ENCODE results near the gene GABRB3.

DNA sequence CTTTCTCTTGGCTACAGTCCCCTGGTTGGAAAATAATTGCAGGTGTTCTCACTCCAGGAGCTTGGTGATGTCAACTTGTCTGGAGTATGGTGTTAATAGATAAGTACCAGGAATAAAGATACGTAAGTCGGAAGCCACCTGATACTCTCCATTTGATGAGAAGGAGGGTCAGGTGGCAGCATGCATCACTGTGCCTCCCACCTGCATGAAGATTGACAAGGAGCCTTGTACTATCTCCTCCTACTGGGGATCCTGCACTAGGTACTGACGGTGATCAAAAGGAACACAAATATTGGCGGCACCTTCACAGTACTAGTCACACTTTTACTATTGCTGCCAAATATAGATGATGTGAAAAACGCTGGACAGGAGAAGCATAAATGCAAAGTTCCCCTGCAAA, 32.6 kb upstream of the GABRB3 start:
- TF ChIP-seq, protein P1, sequence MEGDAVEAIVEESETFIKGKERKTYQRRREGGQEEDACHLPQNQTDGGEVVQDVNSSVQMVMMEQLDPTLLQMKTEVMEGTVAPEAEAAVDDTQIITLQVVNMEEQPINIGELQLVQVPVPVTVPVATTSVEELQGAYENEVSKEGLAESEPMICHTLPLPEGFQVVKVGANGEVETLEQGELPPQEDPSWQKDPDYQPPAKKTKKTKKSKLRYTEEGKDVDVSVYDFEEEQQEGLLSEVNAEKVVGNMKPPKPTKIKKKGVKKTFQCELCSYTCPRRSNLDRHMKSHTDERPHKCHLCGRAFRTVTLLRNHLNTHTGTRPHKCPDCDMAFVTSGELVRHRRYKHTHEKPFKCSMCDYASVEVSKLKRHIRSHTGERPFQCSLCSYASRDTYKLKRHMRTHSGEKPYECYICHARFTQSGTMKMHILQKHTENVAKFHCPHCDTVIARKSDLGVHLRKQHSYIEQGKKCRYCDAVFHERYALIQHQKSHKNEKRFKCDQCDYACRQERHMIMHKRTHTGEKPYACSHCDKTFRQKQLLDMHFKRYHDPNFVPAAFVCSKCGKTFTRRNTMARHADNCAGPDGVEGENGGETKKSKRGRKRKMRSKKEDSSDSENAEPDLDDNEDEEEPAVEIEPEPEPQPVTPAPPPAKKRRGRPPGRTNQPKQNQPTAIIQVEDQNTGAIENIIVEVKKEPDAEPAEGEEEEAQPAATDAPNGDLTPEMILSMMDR (IDR thresholded peaks at IDR 0.05; ENCODE audit: low read depth, low read length, missing input control): no peak
- TF ChIP-seq NR2F2 (IDR thresholded peaks at IDR 0.05): no peak
- no peak for TF ChIP-seq YY1 (IDR thresholded peaks at IDR 0.05)
- TF ChIP-seq, protein P2, sequence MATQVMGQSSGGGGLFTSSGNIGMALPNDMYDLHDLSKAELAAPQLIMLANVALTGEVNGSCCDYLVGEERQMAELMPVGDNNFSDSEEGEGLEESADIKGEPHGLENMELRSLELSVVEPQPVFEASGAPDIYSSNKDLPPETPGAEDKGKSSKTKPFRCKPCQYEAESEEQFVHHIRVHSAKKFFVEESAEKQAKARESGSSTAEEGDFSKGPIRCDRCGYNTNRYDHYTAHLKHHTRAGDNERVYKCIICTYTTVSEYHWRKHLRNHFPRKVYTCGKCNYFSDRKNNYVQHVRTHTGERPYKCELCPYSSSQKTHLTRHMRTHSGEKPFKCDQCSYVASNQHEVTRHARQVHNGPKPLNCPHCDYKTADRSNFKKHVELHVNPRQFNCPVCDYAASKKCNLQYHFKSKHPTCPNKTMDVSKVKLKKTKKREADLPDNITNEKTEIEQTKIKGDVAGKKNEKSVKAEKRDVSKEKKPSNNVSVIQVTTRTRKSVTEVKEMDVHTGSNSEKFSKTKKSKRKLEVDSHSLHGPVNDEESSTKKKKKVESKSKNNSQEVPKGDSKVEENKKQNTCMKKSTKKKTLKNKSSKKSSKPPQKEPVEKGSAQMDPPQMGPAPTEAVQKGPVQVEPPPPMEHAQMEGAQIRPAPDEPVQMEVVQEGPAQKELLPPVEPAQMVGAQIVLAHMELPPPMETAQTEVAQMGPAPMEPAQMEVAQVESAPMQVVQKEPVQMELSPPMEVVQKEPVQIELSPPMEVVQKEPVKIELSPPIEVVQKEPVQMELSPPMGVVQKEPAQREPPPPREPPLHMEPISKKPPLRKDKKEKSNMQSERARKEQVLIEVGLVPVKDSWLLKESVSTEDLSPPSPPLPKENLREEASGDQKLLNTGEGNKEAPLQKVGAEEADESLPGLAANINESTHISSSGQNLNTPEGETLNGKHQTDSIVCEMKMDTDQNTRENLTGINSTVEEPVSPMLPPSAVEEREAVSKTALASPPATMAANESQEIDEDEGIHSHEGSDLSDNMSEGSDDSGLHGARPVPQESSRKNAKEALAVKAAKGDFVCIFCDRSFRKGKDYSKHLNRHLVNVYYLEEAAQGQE (IDR thresholded peaks at IDR 0.05): no peak
- TF ChIP-seq HNF4A (conservative IDR thresholded peaks at IDR 0.05): no peak
- TF ChIP-seq, protein P3, sequence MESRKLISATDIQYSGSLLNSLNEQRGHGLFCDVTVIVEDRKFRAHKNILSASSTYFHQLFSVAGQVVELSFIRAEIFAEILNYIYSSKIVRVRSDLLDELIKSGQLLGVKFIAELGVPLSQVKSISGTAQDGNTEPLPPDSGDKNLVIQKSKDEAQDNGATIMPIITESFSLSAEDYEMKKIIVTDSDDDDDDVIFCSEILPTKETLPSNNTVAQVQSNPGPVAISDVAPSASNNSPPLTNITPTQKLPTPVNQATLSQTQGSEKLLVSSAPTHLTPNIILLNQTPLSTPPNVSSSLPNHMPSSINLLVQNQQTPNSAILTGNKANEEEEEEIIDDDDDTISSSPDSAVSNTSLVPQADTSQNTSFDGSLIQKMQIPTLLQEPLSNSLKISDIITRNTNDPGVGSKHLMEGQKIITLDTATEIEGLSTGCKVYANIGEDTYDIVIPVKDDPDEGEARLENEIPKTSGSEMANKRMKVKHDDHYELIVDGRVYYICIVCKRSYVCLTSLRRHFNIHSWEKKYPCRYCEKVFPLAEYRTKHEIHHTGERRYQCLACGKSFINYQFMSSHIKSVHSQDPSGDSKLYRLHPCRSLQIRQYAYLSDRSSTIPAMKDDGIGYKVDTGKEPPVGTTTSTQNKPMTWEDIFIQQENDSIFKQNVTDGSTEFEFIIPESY (IDR thresholded peaks at IDR 0.05): no peak
- no peak for TF ChIP-seq TAF1 (conservative IDR thresholded peaks at IDR 0.05)
- TF ChIP-seq RAD21 (IDR thresholded peaks at IDR 0.05): no peak
- no peak for TF ChIP-seq EGR1 (IDR thresholded peaks at IDR 0.05; ENCODE audit: low read depth in 2 of 2)
